Esophagus mucosa (tissue), 1 donor: ENCODE measurements around the gene SCRN1. TPM values are rescaled to one million over a fixed set of nuclear protein-coding genes. Genes with fewer than 3 reads are reported as not detected.
"Not testable (repeated sequence)": the region's sequence is repeated elsewhere in the genome, so short reads cannot be mapped to it uniquely, and the experiment has no call there.

ENCODE experiments used
- ATAC-seq: fragments of 200-7000 bp; cut with Tn5 transposase; one replicate; pipeline ENCODE4 v1.9.1; 2020
- total RNA-seq: library from RNA; stranded (reverse); gene quantifications from one replicate; pipeline ENCODE4 v1.2.4, GENCODE V29; 2023
- donor health status: DM: yes; HTN: yes; CAD: no.

Gene SCRN1
- total RNA-seq, 1 donor from 2014 or later: 20.3 TPM

GRCh38 chr7:29965030-29965429 lies 24.6 kb downstream of the SCRN1 start:
- ATAC-seq: no peak

- ATAC-seq: no peak
Measured at GRCh38 chr7:29962035-29962434, 27.6 kb downstream of the SCRN1 start.

DNA sequence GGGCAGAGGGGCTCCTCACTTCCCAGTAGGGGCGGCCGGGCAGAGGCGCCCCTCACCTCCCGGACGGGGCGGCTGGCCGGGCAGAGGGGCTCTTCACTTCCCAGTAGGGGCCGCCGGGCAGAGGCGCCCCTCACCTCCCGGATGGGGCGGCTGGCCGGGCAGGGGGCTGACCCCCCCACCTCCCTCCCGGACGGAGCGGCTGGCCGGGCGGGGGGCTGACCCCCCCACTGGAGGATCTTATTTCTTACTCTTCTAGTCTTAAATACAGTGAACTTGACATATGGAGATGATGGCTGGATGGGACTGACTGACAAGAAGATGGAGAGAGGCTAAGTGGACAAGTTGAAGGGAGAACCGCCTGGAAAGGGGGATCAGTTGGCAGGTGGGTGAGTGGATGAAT lies 28.0 kb downstream of the SCRN1 start:
- not testable (repeated sequence) for ATAC-seq

- no peak for ATAC-seq
Measured at GRCh38 chr7:29958667-29959358, 30.8 kb downstream of the SCRN1 start.

DNA sequence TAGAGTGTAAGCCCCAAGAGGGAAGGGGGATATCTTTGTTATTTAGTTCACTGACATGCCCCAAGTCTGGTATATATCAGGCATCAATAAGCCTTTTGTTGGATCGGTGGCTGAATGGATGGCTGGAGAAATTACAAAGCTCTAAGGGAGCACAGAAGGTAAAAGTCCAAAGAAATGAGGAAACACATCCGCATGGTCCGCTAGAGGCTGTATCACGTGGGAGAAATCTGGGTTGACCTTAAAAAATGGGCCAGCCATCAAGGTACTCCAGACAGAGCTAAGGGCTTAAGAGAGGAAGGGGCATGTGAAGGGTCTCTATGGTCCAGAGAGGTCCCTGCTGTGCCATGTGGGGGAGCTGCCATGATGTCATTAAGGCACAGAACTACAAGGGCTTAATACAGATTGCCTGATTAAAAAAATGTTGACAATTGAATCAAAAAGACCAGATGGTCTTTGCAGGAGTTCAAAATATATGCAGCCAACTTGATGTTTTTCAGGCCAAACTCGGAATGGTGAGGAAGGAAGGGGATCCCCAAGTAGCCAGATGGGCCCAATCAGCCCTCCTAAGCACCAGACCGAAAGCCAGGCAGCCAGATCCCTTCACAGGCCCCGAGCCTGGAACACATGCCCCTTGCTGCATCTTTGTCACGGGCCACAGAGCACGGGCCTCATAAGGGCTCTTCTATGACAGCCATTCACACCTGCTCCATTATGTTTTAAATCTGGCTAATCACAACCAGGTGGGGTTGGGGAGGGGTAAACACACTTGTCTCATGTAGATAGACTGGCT lies 31.9 kb downstream of the SCRN1 start:
- no peak for ATAC-seq

GRCh38 chr7:29956487-29956836 lies 33.1 kb downstream of the SCRN1 start:
- no peak for ATAC-seq

DNA sequence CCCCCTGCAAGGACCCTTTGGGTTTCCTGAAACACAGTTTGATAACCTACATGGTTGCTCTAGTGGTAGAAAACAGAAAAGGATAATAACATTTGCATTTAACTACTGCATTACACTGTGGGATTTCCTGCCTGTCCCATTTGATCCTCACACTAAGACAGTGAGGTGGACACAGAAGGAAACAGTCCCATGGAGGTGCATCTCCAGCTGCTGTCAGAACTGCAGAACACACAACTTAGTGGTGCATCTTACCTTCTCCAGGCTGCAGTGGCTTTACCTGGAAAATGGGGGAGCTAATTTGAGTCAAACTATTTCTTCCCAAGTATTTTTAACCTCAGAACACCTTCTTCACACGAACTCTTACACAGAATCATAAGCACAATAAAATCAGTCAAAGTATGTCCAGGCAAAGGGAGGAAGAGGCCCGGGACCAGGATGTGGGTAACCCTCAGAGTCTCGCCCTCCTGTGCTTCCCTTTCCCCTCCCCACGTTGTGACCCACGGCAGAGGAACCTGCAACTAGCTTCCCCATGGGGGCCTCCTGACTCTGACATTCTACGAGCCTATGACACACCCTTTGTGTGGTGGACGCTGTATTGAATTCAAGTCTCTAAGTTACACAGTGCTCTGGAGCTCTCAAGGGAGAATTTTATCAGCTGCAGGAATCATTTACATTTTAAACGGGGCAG lies 33.7 kb downstream of the SCRN1 start:
- peak; percentile 25 for ATAC-seq

DNA sequence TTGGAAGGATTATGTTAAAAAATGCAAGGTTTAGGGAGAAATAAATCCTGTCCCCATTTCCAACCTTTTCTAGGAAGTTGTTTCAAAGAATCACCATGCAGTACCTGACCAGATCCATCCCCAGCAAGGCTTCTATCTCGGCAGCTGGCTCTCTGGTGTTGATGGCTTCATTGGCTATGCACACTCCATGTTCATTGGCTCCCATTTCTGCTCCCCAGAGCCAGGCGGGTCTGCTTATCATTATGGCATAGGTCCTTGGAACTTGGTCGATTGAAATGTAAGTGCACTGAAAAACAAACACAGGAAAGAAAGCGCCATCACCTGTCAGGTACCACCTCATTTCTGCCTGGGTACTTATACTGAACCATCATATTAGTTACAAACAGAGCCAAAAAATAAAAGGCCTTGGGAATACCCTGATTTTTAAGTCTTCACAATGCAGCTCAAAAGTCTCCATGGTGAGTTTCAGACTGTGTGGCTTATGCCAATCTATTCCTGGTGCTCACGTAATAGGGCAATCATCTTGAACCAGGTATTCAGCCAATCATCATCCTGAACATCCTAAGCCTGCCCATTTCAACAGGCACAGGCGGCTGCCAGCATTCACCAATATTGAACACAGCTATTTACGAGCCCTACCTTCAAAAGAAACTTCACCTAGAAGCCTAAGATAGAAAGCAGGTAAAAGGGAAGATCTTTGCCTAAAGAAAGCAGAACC lies 34.4 kb downstream of the SCRN1 start:
- ATAC-seq: no peak

DNA sequence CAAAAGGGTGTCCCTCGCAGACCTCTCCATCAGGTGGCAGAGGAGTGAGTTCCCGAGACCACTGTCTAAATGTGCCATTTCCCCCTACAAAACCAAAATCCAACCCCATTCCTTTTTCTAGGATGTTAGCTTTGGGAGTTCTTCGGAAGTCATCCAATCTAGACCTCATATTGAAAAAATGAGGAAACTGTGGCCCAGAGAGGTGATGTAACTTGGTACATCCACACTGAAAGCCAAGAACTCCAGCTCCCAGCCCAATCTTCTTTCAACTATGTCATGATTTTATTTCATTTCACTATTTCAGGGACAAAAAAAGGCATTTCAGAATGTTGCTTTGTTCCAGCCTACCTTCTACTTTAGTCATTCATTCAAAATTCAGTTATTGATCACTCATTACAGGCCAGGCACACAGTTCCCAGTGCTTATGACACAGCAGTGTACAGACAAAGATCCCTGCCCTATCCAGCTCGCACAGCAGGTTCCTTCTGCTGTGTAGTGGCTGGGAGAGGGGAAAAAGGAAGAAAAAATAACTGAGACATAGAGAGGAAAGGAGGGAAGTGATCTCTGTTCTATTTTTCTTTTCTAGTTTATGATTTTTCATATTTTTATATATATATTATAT lies 35.8 kb downstream of the SCRN1 start:
- no peak for ATAC-seq

GRCh38 chr7:29951206-29951605 lies 38.4 kb downstream of the SCRN1 start:
- no peak for ATAC-seq

GRCh38 chr7:29950480-29950879 lies 39.1 kb downstream of the SCRN1 start:
- ATAC-seq: no peak

DNA sequence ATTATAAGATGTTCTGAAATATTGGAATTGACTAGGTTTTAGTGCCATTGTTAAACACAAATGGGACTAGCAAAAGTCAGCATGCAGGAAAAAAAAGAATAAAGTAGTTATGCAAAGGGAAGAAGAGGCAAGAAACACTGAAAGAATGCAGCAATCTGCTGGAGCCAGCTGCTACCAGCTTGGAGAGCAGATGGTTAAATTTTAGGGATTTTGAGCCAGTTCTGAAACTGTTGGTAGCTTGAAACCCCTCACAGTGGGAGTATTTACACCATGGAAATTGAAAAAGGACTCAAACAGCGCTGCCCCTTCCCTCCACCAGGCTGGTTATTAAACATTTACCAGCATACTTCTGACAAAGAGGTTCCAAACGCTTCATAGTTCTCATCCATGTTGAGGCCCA lies 41.0 kb downstream of the SCRN1 start:
- no peak for ATAC-seq

GRCh38 chr7:29946428-29947186 lies 43.0 kb downstream of the SCRN1 start:
- peak; percentile 30 for ATAC-seq

DNA sequence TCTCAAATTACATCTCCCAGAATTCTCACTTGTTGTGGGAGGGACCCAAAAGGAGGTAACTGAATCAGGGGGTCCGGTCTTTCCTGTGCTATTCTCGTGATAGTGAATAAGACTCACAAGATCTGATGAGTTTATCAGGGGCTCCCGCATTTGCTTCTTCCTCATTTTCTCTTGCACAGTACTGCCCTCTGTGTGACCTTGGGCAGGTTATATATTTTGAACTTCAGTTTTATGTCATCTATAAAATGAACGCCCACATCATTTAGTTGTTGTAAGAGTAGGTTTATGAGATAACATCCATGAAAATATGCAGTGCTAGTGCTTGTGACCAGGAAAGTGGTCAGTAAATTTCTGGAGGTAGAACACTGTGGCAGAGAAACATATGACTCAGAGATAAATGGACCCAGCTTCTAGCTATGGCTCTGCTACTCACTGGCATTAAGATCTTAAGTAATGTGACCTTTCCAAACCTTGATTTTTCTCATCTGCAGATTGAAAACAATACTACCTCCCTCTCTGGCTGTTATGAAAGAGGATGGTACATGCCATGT lies 44.3 kb downstream of the SCRN1 start:
- ATAC-seq: no peak

- peak; percentile 41 for ATAC-seq
Measured at GRCh38 chr7:29940199-29940598, 49.4 kb downstream of the SCRN1 start.

GRCh38 chr7:29937132-29937531 lies 52.5 kb downstream of the SCRN1 start:
- ATAC-seq: no peak

DNA sequence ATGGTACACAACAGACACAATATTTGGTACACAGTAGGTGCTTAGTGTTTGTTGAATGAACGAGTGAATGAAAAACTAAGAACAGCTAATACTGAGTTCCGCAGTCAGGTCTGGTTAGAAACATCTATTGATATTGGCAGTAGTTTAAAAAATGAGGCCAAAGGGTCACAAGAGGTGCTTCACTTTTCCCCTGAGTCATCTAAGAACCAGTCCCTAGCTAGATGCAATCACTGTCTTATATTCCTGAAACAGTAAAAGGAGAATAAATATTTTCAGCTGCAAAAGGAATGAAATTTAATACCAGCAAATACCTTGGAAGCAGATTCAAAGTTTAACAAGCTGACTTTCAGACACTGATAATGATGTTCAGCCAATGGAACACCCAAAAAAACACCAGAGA lies 54.5 kb downstream of the SCRN1 start:
- no peak for ATAC-seq

- ATAC-seq: peak; percentile 25
Measured at GRCh38 chr7:29929018-29929807, 60.4 kb downstream of the SCRN1 start.

DNA sequence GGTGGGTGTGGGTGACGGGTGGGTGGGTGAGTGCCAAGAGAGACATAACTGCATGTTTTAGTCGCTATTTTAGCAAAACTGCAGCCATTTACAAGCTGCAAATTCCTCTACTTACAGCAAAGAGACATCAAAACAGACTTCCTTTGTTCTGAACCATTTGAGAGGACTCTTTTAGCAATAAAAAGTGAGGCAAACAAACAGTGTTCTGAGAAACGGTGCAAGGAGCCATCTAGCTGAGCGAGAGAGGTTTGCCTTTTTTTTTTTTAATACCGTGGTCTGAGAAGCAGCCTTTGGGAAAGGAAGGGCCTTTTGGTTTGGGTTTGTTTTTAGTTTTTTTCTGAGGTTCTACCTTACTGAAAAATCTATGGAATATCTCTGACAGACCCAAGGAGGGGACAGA lies 62.9 kb downstream of the SCRN1 start:
- ATAC-seq: no peak

GRCh38 chr7:29926216-29926615 lies 63.4 kb downstream of the SCRN1 start:
- no peak for ATAC-seq

DNA sequence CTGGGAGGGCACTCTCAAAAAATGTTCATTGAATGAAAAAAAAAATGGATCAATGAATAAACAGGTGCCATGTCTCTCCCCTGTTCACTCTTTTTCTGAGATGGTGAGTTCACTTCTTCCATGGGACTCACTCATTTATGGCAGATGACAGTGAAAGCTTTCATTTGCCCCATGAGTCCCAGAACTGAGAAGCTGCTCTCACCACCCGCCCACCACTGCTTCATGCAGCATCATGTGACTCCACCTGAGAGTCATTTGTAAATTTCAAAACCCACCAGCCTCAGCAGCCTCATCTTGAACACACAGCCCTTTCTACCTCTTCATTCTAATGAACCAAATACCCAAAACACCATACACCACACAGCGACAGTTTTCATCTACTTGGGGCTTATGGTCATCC lies 64.9 kb downstream of the SCRN1 start:
- ATAC-seq: no peak
